Dermis blood vessel endothelial cell (primary cell): ENCODE results near the gene ABHD1. TPM values are rescaled to one million over a fixed set of nuclear protein-coding genes. Genes with fewer than 3 reads are reported as not detected.

Experiments
- DNase-seq: peaks from one replicate; pipeline ENCODE4 v3.0.0; 2010
- total RNA-seq: library from RNA; depleted of rRNA; stranded (reverse); fragments of >200 nt; gene quantifications from 2 replicates; pipeline ENCODE4 v1.2.3, GENCODE V29; 2014

The ABHD1 gene
- total RNA-seq, 1 donor from 2014 or later = not detected

- DNase-seq = no peak
Observed at GRCh38 chr2:27136751-27137150, 13.1 kb downstream of the ABHD1 start.

- no peak for DNase-seq
Observed at GRCh38 chr2:27137322-27137935, 13.8 kb downstream of the ABHD1 start.

- no peak for DNase-seq
Observed at GRCh38 chr2:27138111-27138510, 14.5 kb downstream of the ABHD1 start.

- no peak for DNase-seq
Observed at GRCh38 chr2:27139310-27139709, 15.7 kb downstream of the ABHD1 start, which contains the start of gene PRR30. Gene PRR30, minus strand, starts transcription at chr2:27139410. Its CDS starts 1,081 bp downstream, at chr2:27138329.

GRCh38 chr2:27143285-27143684 lies 19.7 kb downstream of the ABHD1 start:
- DNase-seq = no peak

GRCh38 chr2:27145682-27146081 lies 22.1 kb downstream of the ABHD1 start:
- DNase-seq = no peak

GRCh38 chr2:27147935-27148334 lies 24.3 kb downstream of the ABHD1 start:
- no peak for DNase-seq

- no peak for DNase-seq
Observed at GRCh38 chr2:27148801-27149439, 25.3 kb downstream of the ABHD1 start, which contains the start of gene TCF23. Gene TCF23, plus strand, starts transcription at chr2:27149004. Its CDS starts 130 bp downstream, at chr2:27149134.

GRCh38 chr2:27149570-27150405 lies 26.2 kb downstream of the ABHD1 start:
- no peak for DNase-seq

- no peak for DNase-seq
Observed at GRCh38 chr2:27150639-27151230, 27.1 kb downstream of the ABHD1 start.

GRCh38 chr2:27152102-27152795 lies 28.6 kb downstream of the ABHD1 start:
- DNase-seq = no peak

GRCh38 chr2:27152796-27153464 lies 29.3 kb downstream of the ABHD1 start:
- DNase-seq = no peak

GRCh38 chr2:27154488-27154887 lies 30.9 kb downstream of the ABHD1 start:
- no peak for DNase-seq

- no peak for DNase-seq
Observed at GRCh38 chr2:27155069-27155520, 31.5 kb downstream of the ABHD1 start.

GRCh38 chr2:27158468-27158867 lies 34.9 kb downstream of the ABHD1 start:
- no peak for DNase-seq

GRCh38 chr2:27159271-27159670 lies 35.7 kb downstream of the ABHD1 start:
- DNase-seq = no peak

- no peak for DNase-seq
Observed at GRCh38 chr2:27160191-27160590, 36.6 kb downstream of the ABHD1 start.

GRCh38 chr2:27162151-27163121 lies 38.8 kb downstream of the ABHD1 start:
- no peak for DNase-seq

- DNase-seq = no peak
Observed at GRCh38 chr2:27164960-27165763, 41.5 kb downstream of the ABHD1 start.
